GM12878 (cell line): Measurements from ENCODE around the gene UGT1A7. TPM values are rescaled to one million over a fixed set of nuclear protein-coding genes. Genes with fewer than 3 reads are reported as not detected.

Experiments
- ATAC-seq: fragments of 200-7000 bp; cut with Tn5 transposase; 3 replicates; pipeline ENCODE4 v1.9.1; 2020; ENCODE audit warnings: mild to moderate bottlenecking, moderate library complexity
- BruUV-seq: library from RNA; stranded (reverse); fragments of 400-500 nt; replicated peaks from 2 replicates; lab custom pipeline; 2021; lab: Mats Ljungman, UMichigan
- CTCF ChIA-PET: fragments of 300-600 bp; sonication (Branson Sonifier 250); formaldehyde crosslinking; extraction: SDS; loops from one replicate; lab custom pipeline; 2021; ENCODE audit warnings: inconsistent platforms; lab: Yijun Ruan, JAX
- POLR2A ChIA-PET: fragments of 350-600 bp; formaldehyde crosslinking; extraction: SDS; loops from one replicate; lab custom pipeline; 2021; ENCODE audit warnings: inconsistent platforms; lab: Charles Lee
- RAD21 ChIA-PET: fragments of 300-600 bp; sonication (Branson Sonifier 250); formaldehyde crosslinking; loops from one replicate; lab custom pipeline; 2023; ENCODE audit warnings: antibody characterized with exemption; ENCODE audit not compliant: unreplicated experiment; lab: Charles Lee
- SMC1A ChIA-PET: fragments of 300-600 bp; sonication (Branson Sonifier 250); formaldehyde crosslinking; loops from one replicate; lab custom pipeline; 2023; ENCODE audit not compliant: unreplicated experiment, uncharacterized antibody; lab: Charles Lee
- DNase-seq: peaks from one replicate; pipeline ENCODE4 v3.0.0-alpha.2; 2011; ENCODE audit warnings: low read depth, low spot score
- FAIRE-seq: peaks from 3 replicates; lab custom pipeline; 2011; peaks lifted over from hg19 to GRCh38; lab: Jason Lieb, UNC
- H2AFZ ChIP-seq: 2 replicates; pipeline ENCODE4 v1.6.0; 2011; ENCODE audit warnings: low read depth, low read length, control low read depth; ENCODE audit not compliant: control insufficient read depth
- H3K27ac ChIP-seq: 2 replicates; pipeline ENCODE4 v1.5.1; 2011; ENCODE audit warnings: control low read depth; ENCODE audit not compliant: control insufficient read depth, insufficient read depth
- H3K27me3 ChIP-seq, 2 experiments: replicated peaks in 1 of 2; 2 replicates each; pipeline versions ENCODE4 v1.6.0 to v1.6.1; 2011; ENCODE audit warnings: low read length in 1 of 2; ENCODE audit not compliant: control insufficient read depth in 2 of 2, insufficient read depth in 2 of 2
- H3K36me3 ChIP-seq, 2 experiments: 2 replicates each; pipeline ENCODE4 v1.5.1; 2011; ENCODE audit warnings: low read length in 1 of 2; ENCODE audit not compliant: control insufficient read depth in 2 of 2, insufficient read depth in 2 of 2
- H3K4me1 ChIP-seq: 2 replicates; pipeline ENCODE4 v1.6.1; 2011; ENCODE audit warnings: mild to moderate bottlenecking, low read length, moderate library complexity, mixed read lengths; ENCODE audit not compliant: control insufficient read depth, insufficient read depth
- H3K4me2 ChIP-seq: 2 replicates; pipeline ENCODE4 v1.6.0; 2011; ENCODE audit warnings: control low read depth; ENCODE audit not compliant: control insufficient read depth, insufficient read depth
- H3K4me3 ChIP-seq: fragments of 200-600 bp; sonication (generic); 2 replicates; pipeline ENCODE4 v1.5.1; 2016
- H3K79me2 ChIP-seq: 2 replicates; pipeline ENCODE4 v1.6.0; 2011; ENCODE audit warnings: low read length; ENCODE audit not compliant: control insufficient read depth, insufficient read depth
- H3K9ac ChIP-seq: 2 replicates; pipeline ENCODE4 v1.8.0; 2011; ENCODE audit warnings: low read length, control low read depth, mixed read lengths; ENCODE audit not compliant: control insufficient read depth, insufficient read depth
- H3K9me3 ChIP-seq: replicated peaks from 3 replicates; pipeline ENCODE4 v1.5.1; 2011; ENCODE audit warnings: mild to moderate bottlenecking, low read length; ENCODE audit not compliant: control insufficient read depth, insufficient read depth
- H4K20me1 ChIP-seq: 2 replicates; pipeline ENCODE4 v1.6.0; 2011; ENCODE audit not compliant: control insufficient read depth, insufficient read depth
- BACH1 ChIP-seq: fragments of 450-650 bp; IDR thresholded peaks from 2 replicates; pipeline ENCODE4 v1.6.1; 2017; ENCODE audit warnings: mild to moderate bottlenecking, borderline replicate concordance
- CBX3 ChIP-seq: fragments of 200-600 bp; sonication (generic); IDR thresholded peaks from 2 replicates; pipeline ENCODE4 v1.6.1; 2016; ENCODE audit warnings: low read depth, borderline replicate concordance
- CHD2 ChIP-seq: IDR thresholded peaks from 2 replicates; pipeline ENCODE4 v1.6.1; 2011; ENCODE audit warnings: low read depth, low read length, improper control_type of control experiment, borderline replicate concordance
- GABPA ChIP-seq: IDR thresholded peaks from 2 replicates; pipeline ENCODE4 v1.6.1; 2014; ENCODE audit warnings: antibody characterized with exemption, low read depth, mild to moderate bottlenecking, inconsistent platforms
- NR2F1 ChIP-seq: fragments of 450-650 bp; conservative IDR thresholded peaks from 2 replicates; pipeline ENCODE4 v1.6.1; 2017; ENCODE audit warnings: mild to moderate bottlenecking
- PML ChIP-seq: IDR thresholded peaks from 2 replicates; pipeline ENCODE4 v1.6.1; 2012; ENCODE audit warnings: low read length, inconsistent platforms
- STAT1 ChIP-seq: fragments of 450-650 bp; conservative IDR thresholded peaks from 2 replicates; pipeline ENCODE4 v1.6.1; 2014; ENCODE audit warnings: antibody characterized with exemption, mild to moderate bottlenecking
- TARDBP ChIP-seq: IDR thresholded peaks from 2 replicates; pipeline ENCODE4 v1.6.1; 2016; ENCODE audit warnings: borderline replicate concordance
- ZNF207 ChIP-seq: fragments of 450-650 bp; IDR thresholded peaks from 2 replicates; pipeline ENCODE4 v1.6.1; 2014; ENCODE audit warnings: antibody characterized with exemption, mild to moderate bottlenecking, borderline replicate concordance
- ZNF24 ChIP-seq: fragments of 450-650 bp; IDR thresholded peaks from 2 replicates; pipeline ENCODE4 v1.6.1; 2017; ENCODE audit warnings: antibody characterized with exemption, mild to moderate bottlenecking
- WGBS: methylation state at CpG from one replicate; pipeline ENCODE4 v1.1.6; 2016; ENCODE audit warnings: low lambda C conversion rate; ENCODE audit not compliant: insufficient replicate concordance, insufficient coverage; ENCODE audit errors: missing lambda C conversion rate; 5-methylcytosine and 5-hydroxymethylcytosine counted together
- in situ Hi-C: fragments of 300-500 bp; cut with MboI; formaldehyde crosslinking; loops from 9 replicates; pipeline ENCODE4 v1.14.3; 2018; ENCODE audit warnings: mixed read lengths
- intact Hi-C: fragments of 100-400 bp; cut with micrococcal nuclease; formaldehyde crosslinking; loops from one replicate; pipeline ENCODE4 v1.14.2; 2022; ENCODE audit not compliant: unreplicated experiment
- polyA plus RNA-seq, 11 experiments: library from polyadenylated mRNA; depleted of rRNA in 4 of 11; unstranded in 6 of 11; stranded (reverse) in 5 of 11; fragments of >200 nt; fragmentation: Nextera tagmentation in 4 of 11; fragmentation: Illumina TruSeq in 1 of 11; extraction: Ambion mirVana in 4 of 11; extraction: Trizol in 1 of 11; gene quantifications; 1 replicate in 1 of 11; 2 replicates in 10 of 11; pipeline versions ENCODE4 v1.2.1 to v1.2.3, GENCODE V29; 2011 to 2016; ENCODE audit warnings: inconsistent platforms in 2 of 11, missing spikeins in 2 of 11, low read depth in 1 of 11
- total RNA-seq, 4 experiments: library from RNA; depleted of rRNA in 3 of 4; stranded (reverse); fragments of >200 nt in 3 of 4; fragmentation: Illumina TruSeq in 1 of 4; extraction: Trizol in 1 of 4; gene quantifications; 2 replicates each; pipeline versions ENCODE4 v1.2.1 to v1.2.3, GENCODE V29; 2013 to 2021
- TF ChIP-seq, protein P1 (sequence below): IDR thresholded peaks from 2 replicates; pipeline ENCODE4 v1.6.1; 2011; ENCODE audit warnings: low read depth, low read length, improper control_type of control experiment, borderline replicate concordance
- TF ChIP-seq, protein P2 (sequence below): IDR thresholded peaks from 2 replicates; pipeline ENCODE4 v1.6.1; 2011; ENCODE audit warnings: borderline replicate concordance, low read depth, mild to moderate bottlenecking, moderate library complexity, mixed read lengths, low read length; ENCODE audit not compliant: insufficient read depth; ENCODE audit errors: extremely low read length
- TF ChIP-seq, protein P3 (sequence below): fragments of 450-650 bp; formaldehyde crosslinking; IDR thresholded peaks from 2 replicates; pipeline ENCODE4 v1.4.0; 2020; ENCODE audit warnings: mild to moderate bottlenecking, moderate library complexity
- TF ChIP-seq, protein P4 (sequence below): IDR thresholded peaks from 2 replicates; pipeline ENCODE4 v1.6.1; 2012; ENCODE audit warnings: mild to moderate bottlenecking, low read depth, low read length

The UGT1A7 gene
- total and polyA plus RNA-seq, 10 of the 15 experiments (the other 5 are each of a cell fraction or from before 2014, with no cell fraction given), result not detected

DNA sequence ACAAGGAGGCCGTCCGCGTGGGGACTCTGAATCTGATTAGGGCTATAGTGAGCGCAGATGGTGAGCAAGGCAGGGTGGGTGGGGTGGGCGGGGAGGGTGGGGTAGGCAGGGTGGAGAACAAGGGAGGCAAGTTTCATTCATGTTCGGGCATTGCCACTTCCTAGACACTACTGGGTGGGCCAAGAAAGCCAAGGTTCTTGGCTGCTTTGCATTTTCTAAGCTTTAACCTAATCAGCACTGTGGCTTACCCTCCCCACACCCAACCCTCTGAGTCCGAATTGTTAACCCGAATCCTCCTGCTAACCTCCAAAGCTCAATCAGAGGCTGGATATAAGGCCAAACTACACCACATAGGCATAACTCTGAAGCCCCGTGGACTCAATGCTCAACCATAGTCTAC lies 114.6 kb downstream of the UGT1A7 start (continued):
- no peak for TF ChIP-seq GABPA

DNA sequence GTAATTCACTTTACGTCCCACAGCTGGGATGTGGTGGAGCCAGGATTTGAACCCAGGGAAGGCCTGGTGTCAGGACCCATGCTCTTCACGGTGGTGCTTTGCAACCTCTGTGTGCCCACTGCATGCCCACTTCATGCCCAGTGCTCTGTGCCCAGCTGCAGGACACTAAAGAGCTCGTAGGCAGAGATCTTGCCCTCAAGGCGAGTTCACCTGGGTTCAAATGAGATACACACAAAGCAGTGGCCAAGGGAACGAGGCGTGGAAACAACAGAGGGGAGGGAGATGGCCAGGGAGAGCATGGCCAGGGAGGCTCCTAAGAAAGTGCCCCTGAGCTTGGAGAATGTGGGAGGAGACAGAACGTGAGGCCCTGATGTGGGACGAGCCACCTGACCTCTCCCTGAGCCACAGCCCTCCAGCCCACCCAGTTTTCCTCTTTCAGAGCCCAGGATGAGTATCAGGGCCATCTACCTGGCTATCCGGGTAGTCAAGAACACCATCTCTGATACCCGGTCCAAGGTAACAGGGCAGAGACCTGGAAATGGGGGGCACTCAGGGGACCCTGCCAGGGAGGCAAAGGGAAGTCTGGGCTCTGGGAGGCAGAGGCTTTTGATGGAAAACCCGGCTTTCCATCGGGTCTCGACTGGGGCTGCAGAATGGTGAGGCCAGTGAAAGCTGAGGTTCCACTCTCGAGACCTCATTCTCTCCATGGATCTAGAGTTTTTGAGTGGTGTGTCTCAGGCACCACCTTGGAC lies 116.8 kb downstream of the UGT1A7 start:
- ATAC-seq (no peak), DNase-seq (no peak), FAIRE-seq (no peak)
- RAD21 ChIA-PET, result no interaction called here
- Histone ChIP-seq H2AFZ (no peak overlapping the region), H3K36me3 (no peaks in the 10 kb centered on the region), H3K27me3 (no peaks in the 10 kb centered on the region; a peak in 2 of 4 replicates), H3K79me2 (no peaks in the 10 kb centered on the region), H4K20me1 (no peaks in the 10 kb centered on the region), H3K4me3 (no peak overlapping the region), H3K4me2 (no peak overlapping the region), H3K4me1 (no peaks in the 10 kb centered on the region), H3K9ac (no peak overlapping the region), H3K27ac (no peak overlapping the region), H3K9me3 (no peaks in the 10 kb centered on the region)
- no TSS peak for BruUV-seq
- POLR2A ChIA-PET, result no interaction called here
- in situ Hi-C loops, result no loop called here
- WGBS, result 27% methylated on average over 14 of the region's 14 CpGs
- SMC1A ChIA-PET, result no interaction called here
- CTCF ChIA-PET, result no interaction called here
- intact Hi-C loops, result no loop called here
- TF ChIP-seq, protein P1, sequence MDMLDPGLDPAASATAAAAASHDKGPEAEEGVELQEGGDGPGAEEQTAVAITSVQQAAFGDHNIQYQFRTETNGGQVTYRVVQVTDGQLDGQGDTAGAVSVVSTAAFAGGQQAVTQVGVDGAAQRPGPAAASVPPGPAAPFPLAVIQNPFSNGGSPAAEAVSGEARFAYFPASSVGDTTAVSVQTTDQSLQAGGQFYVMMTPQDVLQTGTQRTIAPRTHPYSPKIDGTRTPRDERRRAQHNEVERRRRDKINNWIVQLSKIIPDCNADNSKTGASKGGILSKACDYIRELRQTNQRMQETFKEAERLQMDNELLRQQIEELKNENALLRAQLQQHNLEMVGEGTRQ, result no peak
- TF ChIP-seq CHD2 (no peak), TARDBP (no peak), CBX3 (no peak), BACH1 (no peak), ZNF24 (no peak), NR2F1 (no peak), ZNF207 (no peak), PML (no peak), STAT1 (no peak)
- TF ChIP-seq, protein P2, sequence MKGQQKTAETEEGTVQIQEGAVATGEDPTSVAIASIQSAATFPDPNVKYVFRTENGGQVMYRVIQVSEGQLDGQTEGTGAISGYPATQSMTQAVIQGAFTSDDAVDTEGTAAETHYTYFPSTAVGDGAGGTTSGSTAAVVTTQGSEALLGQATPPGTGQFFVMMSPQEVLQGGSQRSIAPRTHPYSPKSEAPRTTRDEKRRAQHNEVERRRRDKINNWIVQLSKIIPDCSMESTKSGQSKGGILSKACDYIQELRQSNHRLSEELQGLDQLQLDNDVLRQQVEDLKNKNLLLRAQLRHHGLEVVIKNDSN, result no peak
- TF ChIP-seq, protein P3, sequence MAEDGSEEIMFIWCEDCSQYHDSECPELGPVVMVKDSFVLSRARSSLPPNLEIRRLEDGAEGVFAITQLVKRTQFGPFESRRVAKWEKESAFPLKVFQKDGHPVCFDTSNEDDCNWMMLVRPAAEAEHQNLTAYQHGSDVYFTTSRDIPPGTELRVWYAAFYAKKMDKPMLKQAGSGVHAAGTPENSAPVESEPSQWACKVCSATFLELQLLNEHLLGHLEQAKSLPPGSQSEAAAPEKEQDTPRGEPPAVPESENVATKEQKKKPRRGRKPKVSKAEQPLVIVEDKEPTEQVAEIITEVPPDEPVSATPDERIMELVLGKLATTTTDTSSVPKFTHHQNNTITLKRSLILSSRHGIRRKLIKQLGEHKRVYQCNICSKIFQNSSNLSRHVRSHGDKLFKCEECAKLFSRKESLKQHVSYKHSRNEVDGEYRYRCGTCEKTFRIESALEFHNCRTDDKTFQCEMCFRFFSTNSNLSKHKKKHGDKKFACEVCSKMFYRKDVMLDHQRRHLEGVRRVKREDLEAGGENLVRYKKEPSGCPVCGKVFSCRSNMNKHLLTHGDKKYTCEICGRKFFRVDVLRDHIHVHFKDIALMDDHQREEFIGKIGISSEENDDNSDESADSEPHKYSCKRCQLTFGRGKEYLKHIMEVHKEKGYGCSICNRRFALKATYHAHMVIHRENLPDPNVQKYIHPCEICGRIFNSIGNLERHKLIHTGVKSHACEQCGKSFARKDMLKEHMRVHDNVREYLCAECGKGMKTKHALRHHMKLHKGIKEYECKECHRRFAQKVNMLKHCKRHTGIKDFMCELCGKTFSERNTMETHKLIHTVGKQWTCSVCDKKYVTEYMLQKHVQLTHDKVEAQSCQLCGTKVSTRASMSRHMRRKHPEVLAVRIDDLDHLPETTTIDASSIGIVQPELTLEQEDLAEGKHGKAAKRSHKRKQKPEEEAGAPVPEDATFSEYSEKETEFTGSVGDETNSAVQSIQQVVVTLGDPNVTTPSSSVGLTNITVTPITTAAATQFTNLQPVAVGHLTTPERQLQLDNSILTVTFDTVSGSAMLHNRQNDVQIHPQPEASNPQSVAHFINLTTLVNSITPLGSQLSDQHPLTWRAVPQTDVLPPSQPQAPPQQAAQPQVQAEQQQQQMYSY (CRISPR knock-in tag), result no peak
- TF ChIP-seq, protein P4, sequence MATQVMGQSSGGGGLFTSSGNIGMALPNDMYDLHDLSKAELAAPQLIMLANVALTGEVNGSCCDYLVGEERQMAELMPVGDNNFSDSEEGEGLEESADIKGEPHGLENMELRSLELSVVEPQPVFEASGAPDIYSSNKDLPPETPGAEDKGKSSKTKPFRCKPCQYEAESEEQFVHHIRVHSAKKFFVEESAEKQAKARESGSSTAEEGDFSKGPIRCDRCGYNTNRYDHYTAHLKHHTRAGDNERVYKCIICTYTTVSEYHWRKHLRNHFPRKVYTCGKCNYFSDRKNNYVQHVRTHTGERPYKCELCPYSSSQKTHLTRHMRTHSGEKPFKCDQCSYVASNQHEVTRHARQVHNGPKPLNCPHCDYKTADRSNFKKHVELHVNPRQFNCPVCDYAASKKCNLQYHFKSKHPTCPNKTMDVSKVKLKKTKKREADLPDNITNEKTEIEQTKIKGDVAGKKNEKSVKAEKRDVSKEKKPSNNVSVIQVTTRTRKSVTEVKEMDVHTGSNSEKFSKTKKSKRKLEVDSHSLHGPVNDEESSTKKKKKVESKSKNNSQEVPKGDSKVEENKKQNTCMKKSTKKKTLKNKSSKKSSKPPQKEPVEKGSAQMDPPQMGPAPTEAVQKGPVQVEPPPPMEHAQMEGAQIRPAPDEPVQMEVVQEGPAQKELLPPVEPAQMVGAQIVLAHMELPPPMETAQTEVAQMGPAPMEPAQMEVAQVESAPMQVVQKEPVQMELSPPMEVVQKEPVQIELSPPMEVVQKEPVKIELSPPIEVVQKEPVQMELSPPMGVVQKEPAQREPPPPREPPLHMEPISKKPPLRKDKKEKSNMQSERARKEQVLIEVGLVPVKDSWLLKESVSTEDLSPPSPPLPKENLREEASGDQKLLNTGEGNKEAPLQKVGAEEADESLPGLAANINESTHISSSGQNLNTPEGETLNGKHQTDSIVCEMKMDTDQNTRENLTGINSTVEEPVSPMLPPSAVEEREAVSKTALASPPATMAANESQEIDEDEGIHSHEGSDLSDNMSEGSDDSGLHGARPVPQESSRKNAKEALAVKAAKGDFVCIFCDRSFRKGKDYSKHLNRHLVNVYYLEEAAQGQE, result no peak
